ENCODE results near the gene EMILIN2.

DNA sequence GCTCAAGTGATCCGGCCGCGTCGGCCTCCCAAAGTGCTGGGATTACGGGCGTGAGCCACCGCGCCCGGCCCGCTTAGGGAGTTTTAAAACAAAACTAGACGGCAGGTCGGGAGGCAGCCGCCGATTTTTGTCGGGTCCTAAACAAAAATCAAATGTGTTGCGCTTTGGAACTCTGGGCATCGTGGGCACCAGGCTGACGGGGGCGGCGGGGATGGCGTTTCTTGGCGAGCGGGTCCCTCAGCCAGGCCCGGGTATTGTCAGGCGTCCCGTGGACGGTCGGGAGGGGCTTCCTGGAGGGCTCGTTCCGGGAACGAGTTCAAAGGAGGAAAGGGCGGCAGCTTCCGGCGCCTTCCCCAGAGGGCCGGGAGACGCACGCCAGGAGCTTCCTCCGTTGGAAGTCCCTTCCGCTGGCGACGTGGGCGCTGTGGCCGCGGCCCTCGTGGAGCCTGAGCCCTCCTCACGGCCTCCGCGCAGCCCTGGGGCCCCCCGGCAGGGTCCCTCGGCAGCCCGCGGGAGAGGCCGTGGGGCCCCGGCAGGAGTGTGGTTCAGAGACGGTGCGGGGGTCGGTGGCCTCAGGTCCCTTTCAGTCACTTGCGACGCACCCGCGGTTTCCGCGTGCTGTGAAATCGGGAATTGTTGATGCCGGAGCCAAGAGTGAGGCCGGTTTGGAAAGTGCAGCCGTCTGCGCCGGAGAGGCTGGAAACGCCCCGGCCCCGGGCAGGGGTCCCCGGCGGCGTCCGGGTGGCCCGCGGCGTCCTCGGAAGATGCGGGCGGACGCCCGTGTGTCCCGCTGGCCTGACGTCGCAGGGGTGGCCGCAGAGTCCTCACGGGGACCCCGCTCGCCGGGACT is 59.3 kb downstream of the EMILIN2 start:
- TF ChIP-seq, protein P1, sequence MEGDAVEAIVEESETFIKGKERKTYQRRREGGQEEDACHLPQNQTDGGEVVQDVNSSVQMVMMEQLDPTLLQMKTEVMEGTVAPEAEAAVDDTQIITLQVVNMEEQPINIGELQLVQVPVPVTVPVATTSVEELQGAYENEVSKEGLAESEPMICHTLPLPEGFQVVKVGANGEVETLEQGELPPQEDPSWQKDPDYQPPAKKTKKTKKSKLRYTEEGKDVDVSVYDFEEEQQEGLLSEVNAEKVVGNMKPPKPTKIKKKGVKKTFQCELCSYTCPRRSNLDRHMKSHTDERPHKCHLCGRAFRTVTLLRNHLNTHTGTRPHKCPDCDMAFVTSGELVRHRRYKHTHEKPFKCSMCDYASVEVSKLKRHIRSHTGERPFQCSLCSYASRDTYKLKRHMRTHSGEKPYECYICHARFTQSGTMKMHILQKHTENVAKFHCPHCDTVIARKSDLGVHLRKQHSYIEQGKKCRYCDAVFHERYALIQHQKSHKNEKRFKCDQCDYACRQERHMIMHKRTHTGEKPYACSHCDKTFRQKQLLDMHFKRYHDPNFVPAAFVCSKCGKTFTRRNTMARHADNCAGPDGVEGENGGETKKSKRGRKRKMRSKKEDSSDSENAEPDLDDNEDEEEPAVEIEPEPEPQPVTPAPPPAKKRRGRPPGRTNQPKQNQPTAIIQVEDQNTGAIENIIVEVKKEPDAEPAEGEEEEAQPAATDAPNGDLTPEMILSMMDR (IDR thresholded peaks at IDR 0.05; ENCODE audit: insufficient read depth, low read length) = no peak
- peak; percentile 83 for TF ChIP-seq POLR2AphosphoS5 (IDR thresholded peaks at IDR 0.05; ENCODE audit: low read depth)

Data from HL-60 (cell line).